HG03354 (cell line): ENCODE results near the gene LRBA.
"Not testable (repeated sequence)": the region's sequence is repeated elsewhere in the genome, so short reads cannot be mapped to it uniquely, and the experiment has no call there.

Experiments used
- ATAC-seq: cut with Tn5 transposase; IDR thresholded peaks from one replicate; pipeline ENCODE4 v1.9.1; 2021; ENCODE audit warnings: mild to moderate bottlenecking; ENCODE audit not compliant: unreplicated experiment, poor library complexity, severe bottlenecking

Gene LRBA

GRCh38 chr4:150773729-150774449 lies 241.2 kb downstream of the LRBA start:
- no peak for ATAC-seq

GRCh38 chr4:150773032-150773431 lies 242.1 kb downstream of the LRBA start:
- ATAC-seq = no peak

- no peak for ATAC-seq
These were observed 243.7 kb downstream of the LRBA start for GRCh38 chr4:150771382-150771781.

GRCh38 chr4:150769845-150770244 lies 245.2 kb downstream of the LRBA start:
- ATAC-seq = no peak

- ATAC-seq = no peak
These were observed 245.8 kb downstream of the LRBA start for GRCh38 chr4:150769248-150769647.

GRCh38 chr4:150768497-150768896 lies 246.6 kb downstream of the LRBA start:
- no peak for ATAC-seq

GRCh38 chr4:150765216-150765615 lies 249.9 kb downstream of the LRBA start:
- no peak for ATAC-seq

- no peak for ATAC-seq
These were observed 263.4 kb downstream of the LRBA start for GRCh38 chr4:150751648-150752047.

GRCh38 chr4:150750824-150751223 lies 264.3 kb downstream of the LRBA start:
- ATAC-seq = no peak

GRCh38 chr4:150746156-150746555 lies 268.9 kb downstream of the LRBA start:
- ATAC-seq = no peak

GRCh38 chr4:150744570-150744969 lies 270.5 kb downstream of the LRBA start:
- ATAC-seq = no peak

GRCh38 chr4:150743564-150744342 lies 271.3 kb downstream of the LRBA start:
- peak; percentile 58 for ATAC-seq

- ATAC-seq = not testable (repeated sequence)
These were observed 272.2 kb downstream of the LRBA start for GRCh38 chr4:150742930-150743329.

- ATAC-seq = no peak
These were observed 275.5 kb downstream of the LRBA start for GRCh38 chr4:150739591-150739990.

GRCh38 chr4:150725957-150726523 lies 289.0 kb downstream of the LRBA start:
- ATAC-seq = no peak

- ATAC-seq = no peak
These were observed 291.2 kb downstream of the LRBA start for GRCh38 chr4:150723727-150724411.

GRCh38 chr4:150722908-150723362 lies 292.1 kb downstream of the LRBA start:
- no peak for ATAC-seq

- no peak for ATAC-seq
These were observed 294.0 kb downstream of the LRBA start for GRCh38 chr4:150720973-150721518.

- ATAC-seq = no peak
These were observed 297.1 kb downstream of the LRBA start for GRCh38 chr4:150717952-150718351.
